Endodermal cell (in vitro differentiated cells): ENCODE measurements around the gene ZC3H11A. TPM values are rescaled to one million over a fixed set of nuclear protein-coding genes. Genes with fewer than 3 reads are reported as not detected.

Source experiments
- DNase-seq: peaks from one replicate; pipeline ENCODE4 v3.0.0-alpha.2; 2017
- H3K27ac ChIP-seq: 2 replicates; pipeline ENCODE4 v1.5.1; 2013; ENCODE audit warnings: mild to moderate bottlenecking, low read depth, low read length, moderate library complexity
- H3K27me3 ChIP-seq: 2 replicates; pipeline ENCODE4 v1.6.1; 2013; ENCODE audit warnings: mild to moderate bottlenecking, low read length, moderate library complexity; ENCODE audit not compliant: insufficient read depth, control insufficient read depth, poor library complexity, severe bottlenecking
- H3K36me3 ChIP-seq: 2 replicates; pipeline ENCODE4 v1.7.0; 2013; ENCODE audit warnings: mild to moderate bottlenecking, low read length, moderate library complexity; ENCODE audit not compliant: control insufficient read depth, insufficient read depth
- H3K4me1 ChIP-seq: one replicate; pipeline ENCODE4 v1.7.0; 2013; ENCODE audit warnings: low read length; ENCODE audit not compliant: control insufficient read depth, insufficient read depth
- H3K4me3 ChIP-seq: 2 replicates; pipeline ENCODE4 v1.5.1; 2013; ENCODE audit warnings: mild to moderate bottlenecking, low read length, moderate library complexity
- H3K9ac ChIP-seq: 2 replicates; pipeline ENCODE4 v1.6.1; 2013; ENCODE audit warnings: mild to moderate bottlenecking, low read length, moderate library complexity; ENCODE audit not compliant: poor library complexity, severe bottlenecking; ENCODE audit errors: extremely low read depth
- H3K9me3 ChIP-seq: 2 replicates; pipeline ENCODE4 v1.6.1; 2013; ENCODE audit warnings: mild to moderate bottlenecking, low read length, moderate library complexity; ENCODE audit not compliant: control insufficient read depth
- H3K27ac Mint-ChIP-seq: 2 replicates; pipeline ENCODE4 v1.8.0; 2020; ENCODE audit warnings: mixed read lengths
- H3K27me3 Mint-ChIP-seq: 2 replicates; pipeline ENCODE4 v1.8.0; 2021; ENCODE audit warnings: mild to moderate bottlenecking, mixed read lengths; ENCODE audit not compliant: insufficient read depth
- H3K36me3 Mint-ChIP-seq: 2 replicates; pipeline ENCODE4 v1.8.0; 2020; ENCODE audit warnings: low read depth, mixed read lengths
- H3K4me1 Mint-ChIP-seq: 2 replicates; pipeline ENCODE4 v1.8.0; 2020; ENCODE audit warnings: mixed read lengths
- H3K4me3 Mint-ChIP-seq: 2 replicates; pipeline ENCODE4 v1.8.0; 2020; ENCODE audit warnings: mild to moderate bottlenecking, moderate library complexity, mixed read lengths
- H3K9me3 Mint-ChIP-seq: 2 replicates; pipeline ENCODE4 v1.8.0; 2020; ENCODE audit warnings: mild to moderate bottlenecking, mixed read lengths
- WGBS, 2 experiments: methylation state at CpG; one replicate each; pipeline versions ENCODE4 v1.1.5 to v1.1.7; 2013; ENCODE audit warnings: missing lambda C conversion rate in 2 of 2, mixed read lengths in 1 of 2; ENCODE audit not compliant: insufficient coverage in 1 of 2, insufficient read length in 1 of 2; 5-methylcytosine and 5-hydroxymethylcytosine counted together
- total RNA-seq, 2 donors: library from RNA; stranded (reverse); fragmentation: NEBNext Ultra II Directional in 1 of 2; extraction: Animal tissue kit (Norgen Biotek cat#: 25700) in 1 of 2; gene quantifications; 2 replicates in 1 of 2; 3 replicates in 1 of 2; pipeline ENCODE4 v1.2.1, GENCODE V29; 2021
- TF ChIP-seq, protein P1 (sequence below): fragments of 200-600 bp; sonication (generic); conservative IDR thresholded peaks from 2 replicates; pipeline ENCODE4 v1.5.0; 2021; ENCODE audit warnings: antibody characterized with exemption, mild to moderate bottlenecking

ZC3H11A gene
- total RNA-seq, 2 donors from 2014 or later: 83.9 to 119 TPM

DNA sequence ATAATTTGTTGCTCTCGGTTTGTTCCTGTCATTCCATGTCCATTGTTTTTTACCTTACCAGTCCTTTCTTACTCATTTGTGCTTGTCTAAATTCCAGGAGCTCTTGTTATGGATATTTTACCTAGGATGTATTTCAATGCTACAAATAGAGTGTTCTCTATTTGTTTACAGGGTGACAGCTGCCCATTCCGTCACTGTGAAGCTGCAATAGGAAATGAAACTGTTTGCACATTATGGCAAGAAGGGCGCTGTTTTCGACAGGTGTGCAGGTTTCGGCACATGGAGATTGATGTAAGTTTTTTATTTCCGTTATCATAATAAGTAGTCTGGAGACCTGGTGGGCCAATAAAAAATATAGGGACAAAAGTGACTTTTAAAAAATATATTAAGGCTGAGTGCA, 23.0 kb downstream of the ZC3H11A start:
- WGBS, 2 experiments: 85 to 100% methylated on average over 3 to 6 of the region's 6 CpGs
- H3K27ac ChIP-seq: no peak overlapping the region
- Mint-ChIP-seq H3K27me3 (no peaks in the 10 kb centered on the region), H3K4me1 (no peaks in the 10 kb centered on the region), H3K36me3 (peaks cover 67% of the 10 kb centered on the region), H3K27ac (peak overlapping the region; percentile 38), H3K4me3 (no peak overlapping the region), H3K9me3 (no peaks in the 10 kb centered on the region)
- no peak overlapping the region for H3K4me3 ChIP-seq
- DNase-seq: no peak
- peaks cover 3% of the 10 kb centered on the region for H3K9me3 ChIP-seq
- H3K27me3 ChIP-seq: no peaks in the 10 kb centered on the region
- H3K9ac ChIP-seq: no peak overlapping the region
- TF ChIP-seq, protein P1, sequence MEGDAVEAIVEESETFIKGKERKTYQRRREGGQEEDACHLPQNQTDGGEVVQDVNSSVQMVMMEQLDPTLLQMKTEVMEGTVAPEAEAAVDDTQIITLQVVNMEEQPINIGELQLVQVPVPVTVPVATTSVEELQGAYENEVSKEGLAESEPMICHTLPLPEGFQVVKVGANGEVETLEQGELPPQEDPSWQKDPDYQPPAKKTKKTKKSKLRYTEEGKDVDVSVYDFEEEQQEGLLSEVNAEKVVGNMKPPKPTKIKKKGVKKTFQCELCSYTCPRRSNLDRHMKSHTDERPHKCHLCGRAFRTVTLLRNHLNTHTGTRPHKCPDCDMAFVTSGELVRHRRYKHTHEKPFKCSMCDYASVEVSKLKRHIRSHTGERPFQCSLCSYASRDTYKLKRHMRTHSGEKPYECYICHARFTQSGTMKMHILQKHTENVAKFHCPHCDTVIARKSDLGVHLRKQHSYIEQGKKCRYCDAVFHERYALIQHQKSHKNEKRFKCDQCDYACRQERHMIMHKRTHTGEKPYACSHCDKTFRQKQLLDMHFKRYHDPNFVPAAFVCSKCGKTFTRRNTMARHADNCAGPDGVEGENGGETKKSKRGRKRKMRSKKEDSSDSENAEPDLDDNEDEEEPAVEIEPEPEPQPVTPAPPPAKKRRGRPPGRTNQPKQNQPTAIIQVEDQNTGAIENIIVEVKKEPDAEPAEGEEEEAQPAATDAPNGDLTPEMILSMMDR: no peak
- peaks cover 87% of the 10 kb centered on the region for H3K36me3 ChIP-seq
- H3K4me1 ChIP-seq: no peaks in the 10 kb centered on the region

DNA sequence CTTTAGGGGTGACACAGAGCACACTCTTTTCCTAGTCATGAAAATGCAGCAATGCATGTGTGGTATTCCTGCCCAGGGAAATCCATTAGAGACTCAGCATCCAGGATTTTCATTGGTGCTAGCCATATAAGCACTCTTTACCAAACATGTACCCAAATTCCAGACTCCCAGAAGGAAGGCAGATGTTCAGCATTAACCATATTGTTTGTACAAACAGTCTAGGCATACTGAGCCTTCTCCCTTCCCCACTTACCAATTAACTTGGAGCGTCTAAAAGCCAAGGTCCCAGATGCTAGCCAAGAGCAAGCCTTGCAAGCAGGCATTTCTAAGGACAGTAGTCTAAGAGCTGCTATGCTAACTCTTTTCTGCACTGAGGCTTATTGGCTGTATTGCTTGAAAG, 27.9 kb downstream of the ZC3H11A start:
- no peaks in the 10 kb centered on the region for H3K4me1 Mint-ChIP-seq
- H3K36me3 Mint-ChIP-seq: peaks cover 74% of the 10 kb centered on the region
- no peak overlapping the region for H3K27ac ChIP-seq
- H3K27ac Mint-ChIP-seq: no peak overlapping the region
- no peaks in the 10 kb centered on the region for H3K27me3 ChIP-seq
- no peak overlapping the region for H3K9ac ChIP-seq
- H3K36me3 ChIP-seq: peaks cover 84% of the 10 kb centered on the region
- H3K4me1 ChIP-seq: no peaks in the 10 kb centered on the region
- H3K4me3 Mint-ChIP-seq: no peak overlapping the region
- no peaks in the 10 kb centered on the region for H3K9me3 Mint-ChIP-seq
- H3K27me3 Mint-ChIP-seq: no peaks in the 10 kb centered on the region
- no peak overlapping the region for H3K4me3 ChIP-seq
- WGBS, 2 experiments: 96 to 100% methylated on average over 1 of the region's 1 CpG
- no peak for DNase-seq
- H3K9me3 ChIP-seq: no peaks in the 10 kb centered on the region
- TF ChIP-seq, protein P1: no peak

GRCh38 chr1:203826175-203826574, 30.8 kb downstream of the ZC3H11A start:
- DNase-seq: no peak
- 95% methylated on average over 2 of the region's 2 CpGs; no CpG with 5 or more reads in 1 of the 2 experiments for WGBS, 2 experiments
- Histone ChIP-seq H3K27me3 (no peaks in the 10 kb centered on the region), H3K27ac (no peak overlapping the region), H3K4me3 (no peak overlapping the region), H3K9ac (no peak overlapping the region), H3K36me3 (peaks cover 89% of the 10 kb centered on the region), H3K4me1 (no peaks in the 10 kb centered on the region), H3K9me3 (no peaks in the 10 kb centered on the region)
- TF ChIP-seq, protein P1: no peak
- no peaks in the 10 kb centered on the region for H3K27me3 Mint-ChIP-seq
- H3K36me3 Mint-ChIP-seq: peaks cover 77% of the 10 kb centered on the region
- no peaks in the 10 kb centered on the region for H3K9me3 Mint-ChIP-seq
- H3K4me1 Mint-ChIP-seq: no peaks in the 10 kb centered on the region
- no peak overlapping the region for H3K4me3 Mint-ChIP-seq
- no peak overlapping the region for H3K27ac Mint-ChIP-seq
